HT-29 (cell line): ENCODE results near the gene GM2A. TPM values are rescaled to one million over a fixed set of nuclear protein-coding genes. Genes with fewer than 3 reads are reported as not detected.

Experiments used
- total RNA-seq: library from RNA; depleted of rRNA; stranded (reverse); fragments of >200 nt; shearing (Covaris generic); gene quantifications from 2 replicates; pipeline ENCODE4 v1.2.3, GENCODE V29; 2014; rRNA removed

Gene GM2A
- total RNA-seq, 1 experiment from 2014 or later: 13.0 TPM

Other genes starting within 250 kb of the GM2A start
- gene GPX3, start 232.6 kb upstream of the GM2A start, total RNA-seq: 35.0 and 36.4 TPM in 2 replicates
- 97.5 and 103 TPM in 2 replicates for gene TNIP1, start 172.2 kb upstream of the GM2A start, total RNA-seq
- gene ANXA6, start 95.4 kb upstream of the GM2A start, total RNA-seq: 3.6 and 5.3 TPM in 2 replicates
- 0.33 and 0.50 TPM in 2 replicates for gene CCDC69, start 29.1 kb upstream of the GM2A start, total RNA-seq
- gene SLC36A3, start 50.6 kb downstream of the GM2A start, total RNA-seq: not detected in 2 replicates
- gene SLC36A2, start 94.4 kb downstream of the GM2A start, total RNA-seq: not detected in 2 replicates
- 5.0 and 6.4 TPM in 2 replicates for gene SLC36A1, start 194.4 kb downstream of the GM2A start, total RNA-seq